ENCODE results near the gene NEURL1.

- TF ChIP-seq CTCF (conservative IDR thresholded peaks at IDR 0.05; ENCODE audit: low read length) (no peak), EZH2phosphoT487 (IDR thresholded peaks at IDR 0.05; ENCODE audit: borderline replicate concordance, low read depth, low read length) (no peak)
Measured at GRCh38 chr10:103629581-103629980, 136.1 kb downstream of the NEURL1 start.
